H1 (cell line): Measurements from ENCODE around the gene CDH6. TPM values are rescaled to one million over a fixed set of nuclear protein-coding genes. Genes with fewer than 3 reads are reported as not detected.

ENCODE experiments used
- CTCF ChIA-PET: fragments of 300-600 bp; sonication (Branson Sonifier 250); formaldehyde crosslinking; loops from one replicate; lab custom pipeline; 2021; ENCODE audit not compliant: partially characterized antibody; lab: Charles Lee
- POLR2A ChIA-PET: fragments of 300-600 bp; sonication (Branson Sonifier 250); formaldehyde crosslinking; loops from one replicate; lab custom pipeline; 2021; ENCODE audit warnings: inconsistent platforms; ENCODE audit not compliant: partially characterized antibody; lab: Charles Lee
- DNase-seq, 2 experiments: peaks; one replicate each; pipeline versions ENCODE4 v3.0.0 to v3.0.0-alpha.2; 2010 to 2022; ENCODE audit warnings: low spot score in 2 of 2, low read depth in 1 of 2, mixed read lengths in 1 of 2
- FAIRE-seq: peaks from 2 replicates; lab custom pipeline; 2011; peaks lifted over from hg19 to GRCh38; lab: Jason Lieb, UNC
- H2AFZ ChIP-seq: 2 replicates; pipeline ENCODE4 v1.8.1; 2012; ENCODE audit warnings: low read length, inconsistent platforms
- H2AK5ac ChIP-seq: 2 replicates; pipeline ENCODE4 v1.6.1; 2013; ENCODE audit warnings: low read depth, low read length
- H2BK120ac ChIP-seq: replicated peaks from 2 replicates; pipeline ENCODE3; 2013; ENCODE audit warnings: low read depth, low read length, inconsistent platforms
- H2BK12ac ChIP-seq: 2 replicates; pipeline ENCODE4 v1.6.1; 2013; ENCODE audit warnings: low read depth, low read length
- H2BK15ac ChIP-seq: 2 replicates; pipeline ENCODE4 v1.6.1; 2013; ENCODE audit warnings: low read length
- H2BK20ac ChIP-seq: 2 replicates; pipeline ENCODE4 v1.6.1; 2013; ENCODE audit warnings: low read length
- H2BK5ac ChIP-seq: 2 replicates; pipeline ENCODE4 v1.6.1; 2013; ENCODE audit warnings: low read depth, low read length
- H3K14ac ChIP-seq: 2 replicates; pipeline ENCODE4 v1.6.1; 2013; ENCODE audit warnings: inconsistent platforms; ENCODE audit not compliant: insufficient read length
- H3K18ac ChIP-seq: 2 replicates; pipeline ENCODE4 v1.6.1; 2013; ENCODE audit warnings: low read length; ENCODE audit errors: extremely low read depth
- H3K23ac ChIP-seq: 2 replicates; pipeline ENCODE4 v1.6.1; 2013; ENCODE audit warnings: inconsistent platforms; ENCODE audit not compliant: insufficient read length
- H3K23me2 ChIP-seq: 2 replicates; pipeline ENCODE4 v1.6.1; 2013; ENCODE audit warnings: low read depth, low read length
- H3K27ac ChIP-seq: 2 replicates; pipeline ENCODE4 v1.6.1; 2011; ENCODE audit warnings: low read depth, low read length, inconsistent platforms
- H3K27me3 ChIP-seq, 4 experiments: replicated peaks in 1 of 4; 1 replicate in 1 of 4; 2 replicates in 3 of 4; pipeline versions ENCODE4 v1.6.1 to v1.8.1; 2011 to 2013; ENCODE audit warnings: low read length in 3 of 4, mild to moderate bottlenecking in 3 of 4, inconsistent platforms in 2 of 4, mixed read lengths in 2 of 4, moderate library complexity in 1 of 4; ENCODE audit not compliant: control insufficient read depth in 3 of 4, insufficient read depth in 3 of 4; ENCODE audit errors: extremely low read depth in 1 of 4
- H3K36me3 ChIP-seq, 4 experiments: 2 replicates each; pipeline versions ENCODE4 v1.6.1 to v1.8.1; 2011 to 2013; ENCODE audit warnings: mild to moderate bottlenecking in 4 of 4, low read length in 3 of 4, moderate library complexity in 2 of 4, control low read depth in 1 of 4, inconsistent platforms in 1 of 4; ENCODE audit not compliant: insufficient read depth in 4 of 4, control insufficient read depth in 2 of 4
- H3K4ac ChIP-seq: replicated peaks from 2 replicates; pipeline ENCODE3; 2013; ENCODE audit warnings: low read length, low read depth, mixed read lengths, inconsistent platforms; ENCODE audit not compliant: insufficient read length
- H3K4me1 ChIP-seq, 4 experiments: replicated peaks in 1 of 4; 1 replicate in 1 of 4; 2 replicates in 3 of 4; pipeline versions ENCODE4 v1.6.1 to v1.8.1; 2011 to 2013; ENCODE audit warnings: low read length in 3 of 4, inconsistent platforms in 2 of 4, mixed read lengths in 1 of 4; ENCODE audit not compliant: insufficient read depth in 4 of 4, control insufficient read depth in 3 of 4
- H3K4me2 ChIP-seq, 2 experiments: 2 replicates each; pipeline versions ENCODE4 v1.6.1 to v1.8.1; 2011 to 2013; ENCODE audit warnings: low read depth in 2 of 2, low read length in 2 of 2, control low read depth in 1 of 2, inconsistent platforms in 1 of 2, mild to moderate bottlenecking in 1 of 2; ENCODE audit not compliant: insufficient read depth in 1 of 2
- H3K4me3 ChIP-seq, 4 experiments: fragments of 200-600, 300-600 bp in 1 of 4; sonication (generic), shearing (Covaris generic), sonication (Bioruptor Twin) in 1 of 4; 2 replicates each; pipeline versions ENCODE4 v1.5.1 to v1.8.1; 2011 to 2016; ENCODE audit warnings: low read length in 4 of 4, low read depth in 3 of 4, control low read depth in 2 of 4, inconsistent platforms in 2 of 4, mild to moderate bottlenecking in 2 of 4, mixed read lengths in 1 of 4, moderate library complexity in 1 of 4; ENCODE audit not compliant: insufficient read depth in 2 of 4; ENCODE audit errors: extremely low read depth in 1 of 4
- H3K56ac ChIP-seq: replicated peaks from 2 replicates; pipeline ENCODE3; 2013; ENCODE audit warnings: low read depth, mild to moderate bottlenecking, mixed read lengths, low read length, inconsistent platforms; ENCODE audit not compliant: insufficient read length
- H3K79me1 ChIP-seq: 2 replicates; pipeline ENCODE4 v1.6.1; 2013; ENCODE audit warnings: low read depth, low read length, control low read depth
- H3K79me2 ChIP-seq, 2 experiments: 2 replicates each; pipeline versions ENCODE4 v1.6.1 to v1.8.1; 2012 to 2013; ENCODE audit warnings: low read length in 2 of 2, mild to moderate bottlenecking in 2 of 2, inconsistent platforms in 1 of 2; ENCODE audit not compliant: insufficient read depth in 2 of 2, control insufficient read depth in 1 of 2
- H3K9ac ChIP-seq, 4 experiments: replicated peaks in 1 of 4; 1 replicate in 1 of 4; 2 replicates in 3 of 4; pipeline versions ENCODE4 v1.6.1 to v1.8.1; 2011 to 2013; ENCODE audit warnings: low read depth in 3 of 4, low read length in 3 of 4, control low read depth in 2 of 4, mild to moderate bottlenecking in 2 of 4, moderate library complexity in 2 of 4, inconsistent platforms in 1 of 4; ENCODE audit errors: extremely low read depth in 1 of 4
- H3K9me3 ChIP-seq, 2 experiments: 2 replicates each; pipeline versions ENCODE4 v1.6.1 to v1.8.1; 2012 to 2013; ENCODE audit warnings: mild to moderate bottlenecking in 2 of 2, moderate library complexity in 2 of 2, control low read depth in 1 of 2, inconsistent platforms in 1 of 2, low read depth in 1 of 2, low read length in 1 of 2, mixed read lengths in 1 of 2; ENCODE audit not compliant: insufficient read depth in 2 of 2
- H4K20me1 ChIP-seq, 2 experiments: replicated peaks in 1 of 2; 2 replicates each; pipeline versions ENCODE3 to v1.8.1; 2011 to 2013; ENCODE audit warnings: inconsistent platforms in 2 of 2, low read length in 2 of 2, mild to moderate bottlenecking in 1 of 2; ENCODE audit not compliant: insufficient read depth in 2 of 2, control insufficient read depth in 1 of 2
- H4K5ac ChIP-seq: 2 replicates; pipeline ENCODE4 v1.6.1; 2013; ENCODE audit warnings: low read length, low read depth, mixed read lengths, inconsistent platforms; ENCODE audit not compliant: insufficient read length
- H4K8ac ChIP-seq: 2 replicates; pipeline ENCODE4 v1.8.0; 2013; ENCODE audit warnings: mild to moderate bottlenecking, moderate library complexity, low read length, inconsistent platforms; ENCODE audit not compliant: insufficient read depth; ENCODE audit errors: extremely low read depth
- H4K91ac ChIP-seq: replicated peaks from 2 replicates; pipeline ENCODE3; 2013; ENCODE audit warnings: low read length, mixed read lengths, inconsistent platforms; ENCODE audit not compliant: insufficient read length
- BACH1 ChIP-seq: IDR thresholded peaks from 2 replicates; pipeline ENCODE4 v1.6.1; 2012; ENCODE audit warnings: low read length, improper control_type of control experiment
- CREB1 ChIP-seq: IDR thresholded peaks from 2 replicates; pipeline ENCODE4 v1.6.1; 2012; ENCODE audit warnings: inconsistent platforms
- FOSL1 ChIP-seq: IDR thresholded peaks from 2 replicates; pipeline ENCODE4 v1.6.1; 2011; ENCODE audit warnings: mild to moderate bottlenecking, low read depth, low read length, moderate library complexity; ENCODE audit not compliant: insufficient read depth
- GABPA ChIP-seq: IDR thresholded peaks from 2 replicates; pipeline ENCODE4 v1.6.1; 2011; ENCODE audit warnings: mild to moderate bottlenecking, low read length, moderate library complexity, borderline replicate concordance; ENCODE audit not compliant: insufficient read depth
- HDAC6 ChIP-seq: IDR thresholded peaks from one replicate; pipeline ENCODE4 v1.7.1; 2012; ENCODE audit warnings: low read depth, mild to moderate bottlenecking, inconsistent platforms, low read length, moderate library complexity
- KDM4A ChIP-seq: IDR thresholded peaks from one replicate; pipeline ENCODE4 v1.7.1; 2012; ENCODE audit warnings: low read depth, mild to moderate bottlenecking, moderate library complexity, low read length, inconsistent platforms; ENCODE audit not compliant: severe bottlenecking
- POLR2AphosphoS5 ChIP-seq: IDR thresholded peaks from 2 replicates; pipeline ENCODE4 v1.6.1; 2011; ENCODE audit warnings: low read depth, low read length
- TAF1 ChIP-seq: IDR thresholded peaks from 2 replicates; pipeline ENCODE4 v1.6.1; 2011; ENCODE audit warnings: mild to moderate bottlenecking, low read depth, low read length
- WGBS, 2 experiments: shearing (Covaris generic) in 1 of 2; methylation state at CpG; one replicate each; pipeline versions ENCODE4 v1.1.6 to v1.1.7; 2013 to 2015; ENCODE audit warnings: low lambda C conversion rate in 2 of 2, mixed read lengths in 2 of 2, inconsistent platforms in 1 of 2, low coverage in 1 of 2, missing lambda C conversion rate in 1 of 2; ENCODE audit not compliant: insufficient replicate concordance in 2 of 2, insufficient coverage in 1 of 2, insufficient read length in 1 of 2; ENCODE audit errors: extremely low coverage in 1 of 2, missing lambda C conversion rate in 1 of 2; 5-methylcytosine and 5-hydroxymethylcytosine counted together
- polyA plus RNA-seq, 7 experiments: library from polyadenylated mRNA; depleted of rRNA in 3 of 7; stranded (reverse) in 5 of 7; unstranded in 2 of 7; fragments of >200 nt in 5 of 7; fragments of 200-250 nt in 2 of 7; gene quantifications; 1 replicate in 5 of 7; 2 replicates in 1 of 7; 4 replicates in 1 of 7; pipeline versions ENCODE4 v1.2.1 to v1.2.3, GENCODE V29; 2011 to 2013; ENCODE audit warnings: missing spikeins in 2 of 7, mixed read lengths in 2 of 7
- total RNA-seq: library from RNA; stranded (reverse); fragmentation: NEBNext Ultra II Directional; extraction: Animal tissue kit (Norgen Biotek cat#: 25700); gene quantifications from 2 replicates; pipeline ENCODE4 v1.2.1, GENCODE V29; 2021
- TF ChIP-seq, protein P1 (sequence below): IDR thresholded peaks from 2 replicates; pipeline ENCODE4 v1.6.1; 2012; ENCODE audit warnings: inconsistent platforms
- TF ChIP-seq, protein P2 (sequence below), 3 experiments: IDR thresholded peaks; 1 replicate in 2 of 3; 2 replicates in 1 of 3; pipeline versions ENCODE4 v1.5.1 to v1.6.1; 2011; ENCODE audit warnings: low read length in 3 of 3, mild to moderate bottlenecking in 3 of 3, inconsistent platforms in 2 of 3, low read depth in 1 of 3, moderate library complexity in 1 of 3; ENCODE audit not compliant: insufficient read depth in 1 of 3; ENCODE audit errors: control extremely low read depth in 1 of 3

CDH6 gene
- total and polyA plus RNA-seq, 2 of the 8 experiments (the other 6 are each of a cell fraction or from before 2014, with no cell fraction given) = 1.4 to 1.9 TPM

DNA sequence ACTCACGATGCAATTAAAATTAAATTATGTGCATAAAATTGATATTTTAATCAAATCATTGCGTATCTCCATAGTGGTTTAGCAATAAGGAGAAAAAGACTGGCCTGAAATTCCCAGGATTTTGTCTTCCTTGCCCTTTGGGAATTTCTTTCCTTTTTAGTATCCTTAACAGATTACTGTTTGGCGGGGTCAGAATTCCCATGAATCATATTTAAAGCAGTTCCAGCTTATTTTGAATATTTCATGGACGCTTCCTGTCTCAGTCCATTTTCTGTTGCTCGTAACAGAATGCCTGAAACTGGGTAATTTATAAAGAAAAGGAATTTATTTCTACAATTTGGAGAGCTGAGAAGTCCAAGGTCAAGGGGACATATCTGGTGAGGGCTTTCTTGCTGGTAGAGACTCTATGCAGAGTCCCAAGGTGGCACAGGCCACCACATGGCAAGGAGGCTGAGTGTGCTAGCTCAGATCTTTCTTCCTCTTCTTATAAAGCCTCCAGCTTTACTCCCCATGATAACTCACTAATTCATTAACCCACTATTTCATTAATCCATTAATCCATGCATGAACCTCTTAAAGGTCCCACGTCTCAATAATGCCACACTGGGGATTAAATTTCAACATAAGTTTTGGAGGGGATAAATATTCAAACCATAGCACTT lies 37.8 kb downstream of the CDH6 start:
- Histone ChIP-seq H2AFZ (no peak overlapping the region), H3K4ac (no peak overlapping the region), H2BK15ac (no peak overlapping the region), H2BK120ac (no peak overlapping the region), H3K79me1 (no peaks in the 10 kb centered on the region), H3K56ac (no peak overlapping the region), H3K14ac (no peak overlapping the region), H2BK12ac (no peak overlapping the region), H3K23ac (no peak overlapping the region), H3K4me3 (no peak overlapping the region), H3K9me3 (no peaks in the 10 kb centered on the region), H3K79me2 (no peaks in the 10 kb centered on the region), H4K91ac (no peak overlapping the region), H3K23me2 (no peaks in the 10 kb centered on the region), H4K8ac (no peak overlapping the region), H4K5ac (no peak overlapping the region), H2BK20ac (no peak overlapping the region), H3K27ac (no peak overlapping the region), H2BK5ac (no peak overlapping the region), H3K9ac (no peak overlapping the region), H3K36me3 (no peaks in the 10 kb centered on the region), H2AK5ac (no peak overlapping the region), H3K4me2 (no peak overlapping the region), H4K20me1 (no peaks in the 10 kb centered on the region), H3K4me1 (no peaks in the 10 kb centered on the region), H3K27me3 (no peaks in the 10 kb centered on the region), H3K18ac (no peak overlapping the region)
- no peak for DNase-seq
- ChIA-PET POLR2A (no interaction called here), CTCF (interaction anchor here (0.8 to 3.0 kb wide), 29 partner anchors 9 to 1191 kb away, joined by 3 to 37 read pairs (median 5); partner anchors contain the start of gene CDH6)
- 91% methylated on average over 6 of the region's 6 CpGs; no CpG with 5 or more reads in 1 of the 2 experiments for WGBS, 2 experiments
- no peak for FAIRE-seq
- TF ChIP-seq HDAC6 (no peak), FOSL1 (no peak), BACH1 (no peak), POLR2AphosphoS5 (no peak), KDM4A (no peak), TAF1 (no peak), GABPA (no peak), CREB1 (no peak)
- TF ChIP-seq, protein P1, sequence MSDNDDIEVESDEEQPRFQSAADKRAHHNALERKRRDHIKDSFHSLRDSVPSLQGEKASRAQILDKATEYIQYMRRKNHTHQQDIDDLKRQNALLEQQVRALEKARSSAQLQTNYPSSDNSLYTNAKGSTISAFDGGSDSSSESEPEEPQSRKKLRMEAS = no peak
- TF ChIP-seq, protein P2, sequence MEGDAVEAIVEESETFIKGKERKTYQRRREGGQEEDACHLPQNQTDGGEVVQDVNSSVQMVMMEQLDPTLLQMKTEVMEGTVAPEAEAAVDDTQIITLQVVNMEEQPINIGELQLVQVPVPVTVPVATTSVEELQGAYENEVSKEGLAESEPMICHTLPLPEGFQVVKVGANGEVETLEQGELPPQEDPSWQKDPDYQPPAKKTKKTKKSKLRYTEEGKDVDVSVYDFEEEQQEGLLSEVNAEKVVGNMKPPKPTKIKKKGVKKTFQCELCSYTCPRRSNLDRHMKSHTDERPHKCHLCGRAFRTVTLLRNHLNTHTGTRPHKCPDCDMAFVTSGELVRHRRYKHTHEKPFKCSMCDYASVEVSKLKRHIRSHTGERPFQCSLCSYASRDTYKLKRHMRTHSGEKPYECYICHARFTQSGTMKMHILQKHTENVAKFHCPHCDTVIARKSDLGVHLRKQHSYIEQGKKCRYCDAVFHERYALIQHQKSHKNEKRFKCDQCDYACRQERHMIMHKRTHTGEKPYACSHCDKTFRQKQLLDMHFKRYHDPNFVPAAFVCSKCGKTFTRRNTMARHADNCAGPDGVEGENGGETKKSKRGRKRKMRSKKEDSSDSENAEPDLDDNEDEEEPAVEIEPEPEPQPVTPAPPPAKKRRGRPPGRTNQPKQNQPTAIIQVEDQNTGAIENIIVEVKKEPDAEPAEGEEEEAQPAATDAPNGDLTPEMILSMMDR (IDR thresholded peaks at IDR 0.05; ENCODE audit: control extremely low read depth in 1 of 3, insufficient read depth in 1 of 3, low read depth in 1 of 3, low read length in 3 of 3) = no peak
